ENCODE measurements around the gene ZDHHC18. TPM values are rescaled to one million over a fixed set of nuclear protein-coding genes. Genes with fewer than 3 reads are reported as not detected.

ZDHHC18 gene
- total RNA-seq, 1 experiment from 2014 or later, result 32.4 TPM

GRCh38 chr1:26897351-26897750 lies 70.9 kb downstream of the ZDHHC18 start:
- DNase-seq (ENCODE audit: low spot score), result no peak

DNA sequence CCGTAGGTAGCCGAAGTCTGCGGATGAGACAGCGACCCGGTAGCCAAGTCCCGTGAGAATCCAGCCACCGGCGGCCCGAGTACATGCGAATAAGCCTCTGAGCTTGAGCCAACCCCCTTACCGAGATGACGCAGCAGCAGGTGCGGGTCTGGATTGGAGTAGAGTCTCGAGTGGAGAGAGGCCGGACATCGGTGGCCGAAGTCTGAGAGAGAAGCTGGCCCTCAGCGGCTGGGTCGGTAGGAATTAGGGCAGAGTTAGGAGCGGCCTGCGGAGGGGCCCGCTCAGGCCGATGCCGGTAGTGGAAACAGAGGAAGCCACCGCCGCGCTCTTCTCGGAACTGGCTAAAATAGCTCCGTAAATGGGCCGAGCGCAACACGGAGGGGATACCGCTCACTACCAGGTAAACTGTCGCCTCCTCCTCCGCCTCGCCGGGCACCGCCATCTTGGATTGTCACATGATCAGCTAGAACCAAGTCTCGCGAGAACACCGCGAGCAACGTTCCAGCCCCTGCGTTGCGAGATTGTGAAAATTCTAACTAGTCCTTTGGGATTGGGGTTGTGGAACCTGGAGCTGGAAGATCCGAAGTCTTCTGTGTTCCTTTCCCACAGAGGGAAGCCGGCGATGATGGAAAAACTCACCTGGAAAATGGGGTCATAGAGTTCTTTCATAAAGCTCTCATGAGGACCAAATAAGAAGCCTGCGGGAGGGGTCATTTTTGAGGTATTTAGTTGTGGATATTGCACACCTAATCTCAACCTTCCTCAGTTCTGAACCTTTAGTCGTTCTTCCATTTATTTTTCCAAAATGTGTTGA lies 73.7 kb downstream of the ZDHHC18 start, which contains the start of gene GPATCH3:
GPATCH3 (minus strand) TSS at position 467 of the 814 bp plus-strand sequence; CDS start at position 442, 25 bp downstream.
- DNase-seq (ENCODE audit: low spot score), result peak; percentile 81

DNA sequence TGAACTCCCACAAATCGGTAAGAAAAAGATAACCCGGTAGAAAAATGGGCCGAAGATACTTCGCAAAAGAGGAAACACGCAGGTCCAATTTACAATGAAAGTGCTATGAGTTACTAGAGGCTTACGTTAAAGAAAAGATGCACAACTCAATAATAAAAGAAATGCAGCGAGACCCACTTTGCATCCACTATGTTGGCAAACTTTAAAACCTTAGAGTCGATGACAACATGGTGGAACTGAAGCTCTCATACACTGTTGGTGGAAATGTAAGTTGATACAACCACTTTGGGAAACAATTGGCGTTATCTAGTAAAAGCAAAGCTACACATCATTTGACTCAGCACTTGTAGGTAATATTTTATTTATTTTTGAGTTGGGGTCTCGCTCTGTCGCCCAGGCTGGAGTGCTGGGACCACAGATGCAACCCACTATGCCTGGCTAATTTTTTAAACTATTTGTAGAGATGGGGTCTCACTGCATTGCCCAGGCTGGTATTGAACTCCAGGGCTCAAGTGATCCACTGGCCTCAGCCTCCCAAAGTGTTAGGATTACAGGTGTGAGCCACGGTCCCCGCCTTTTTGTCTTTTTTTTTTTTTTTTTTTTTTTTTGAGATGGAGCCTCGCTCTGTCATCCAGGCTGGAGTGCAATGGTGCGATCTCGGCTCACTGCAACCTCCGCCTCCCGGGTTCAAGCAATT lies 74.5 kb downstream of the ZDHHC18 start:
- DNase-seq (ENCODE audit: low spot score), result no peak

Other genes starting within 250 kb of the ZDHHC18 start
- gene ARID1A, start 130.7 kb upstream of the ZDHHC18 start, total RNA-seq (2014; rRNA removed; shearing (Covaris generic)), result 8.3 and 9.8 TPM in 2 replicates
- 8.0 and 8.9 TPM in 2 replicates for gene PIGV, start 38.7 kb upstream of the ZDHHC18 start, total RNA-seq (2014; rRNA removed; shearing (Covaris generic))
- gene SFN, start 36.5 kb downstream of the ZDHHC18 start, total RNA-seq (2014; rRNA removed; shearing (Covaris generic)), result 20.6 and 30.1 TPM in 2 replicates
- 6.0 and 6.8 TPM in 2 replicates for gene GPN2, start 63.6 kb downstream of the ZDHHC18 start, total RNA-seq (2014; rRNA removed; shearing (Covaris generic))
- gene GPATCH3, start 73.8 kb downstream of the ZDHHC18 start, total RNA-seq (2014; rRNA removed; shearing (Covaris generic)), result 5.0 and 5.9 TPM in 2 replicates
- not detected in 2 replicates for gene NR0B2, start 87.3 kb downstream of the ZDHHC18 start, total RNA-seq (2014; rRNA removed; shearing (Covaris generic))
- 70.8 and 79.2 TPM in 2 replicates for gene NUDC, start 95.1 kb downstream of the ZDHHC18 start, total RNA-seq (2014; rRNA removed; shearing (Covaris generic))
- gene KDF1, start 133.8 kb downstream of the ZDHHC18 start, total RNA-seq (2014; rRNA removed; shearing (Covaris generic)), result not detected in 2 replicates
- gene TRNP1, start 167.0 kb downstream of the ZDHHC18 start, total RNA-seq (2014; rRNA removed; shearing (Covaris generic)), result 19.3 and 23.9 TPM in 2 replicates
- 15.9 and 25.8 TPM in 2 replicates for gene TENT5B, start 186.2 kb downstream of the ZDHHC18 start, total RNA-seq (2014; rRNA removed; shearing (Covaris generic))